ENCODE results near the gene FARS2.
"Not testable (repeated sequence)": the region's sequence is repeated elsewhere in the genome, so short reads cannot be mapped to it uniquely, and the experiment has no call there.

The FARS2 gene

DNA sequence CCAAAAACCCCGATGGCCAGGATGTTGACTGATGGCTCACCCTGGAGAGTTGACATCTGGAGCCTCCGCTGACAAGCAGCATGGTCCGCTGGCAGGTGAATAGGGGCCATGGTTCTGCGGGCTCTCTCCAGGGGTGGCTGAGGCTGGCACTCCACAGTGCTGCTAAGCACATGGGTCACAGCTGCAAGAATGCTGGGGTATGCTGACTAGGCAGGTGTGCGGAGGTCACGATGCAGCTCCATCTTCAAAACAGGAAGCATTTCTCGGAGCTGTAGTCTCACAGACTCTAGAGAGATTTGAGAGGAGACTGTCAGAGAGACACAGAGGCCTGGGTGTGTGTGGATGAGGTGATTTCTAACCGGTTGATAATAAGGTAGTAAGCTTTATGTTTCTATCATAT is 403.9 kb downstream of the FARS2 start:
- peak in 1 of 2 donors; percentile 3 for DNase-seq (ENCODE audit: low read depth in 2 of 2)

- DNase-seq (ENCODE audit: low read depth in 2 of 2): no peak
Measured at GRCh38 chr6:5665667-5666066, 404.4 kb downstream of the FARS2 start.

- DNase-seq (ENCODE audit: low read depth in 2 of 2): no peak
Measured at GRCh38 chr6:5666695-5667094, 405.4 kb downstream of the FARS2 start.

DNA sequence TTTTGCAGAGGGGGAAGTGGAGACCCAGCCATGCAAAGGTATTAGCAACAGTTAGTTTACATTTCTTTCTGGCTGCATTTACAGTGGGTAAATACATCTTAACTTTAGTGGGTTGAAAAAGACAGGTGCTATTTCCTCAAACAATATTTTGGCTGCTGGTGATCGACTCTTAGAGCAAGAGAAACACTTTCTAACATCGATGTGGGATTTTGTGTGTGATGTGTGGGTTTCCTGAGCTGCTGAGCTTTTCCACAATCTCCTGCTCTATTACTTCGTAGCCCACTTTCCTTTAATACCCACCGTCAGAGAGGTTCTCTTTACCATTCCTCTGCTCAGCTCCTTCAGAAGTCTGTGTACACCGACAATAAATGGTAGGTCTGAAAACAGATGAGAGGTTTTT is 406.4 kb downstream of the FARS2 start:
- no peak for DNase-seq (ENCODE audit: low read depth in 2 of 2)

GRCh38 chr6:5670381-5670780 is 409.1 kb downstream of the FARS2 start:
- no peak for DNase-seq (ENCODE audit: low read depth in 2 of 2)

DNA sequence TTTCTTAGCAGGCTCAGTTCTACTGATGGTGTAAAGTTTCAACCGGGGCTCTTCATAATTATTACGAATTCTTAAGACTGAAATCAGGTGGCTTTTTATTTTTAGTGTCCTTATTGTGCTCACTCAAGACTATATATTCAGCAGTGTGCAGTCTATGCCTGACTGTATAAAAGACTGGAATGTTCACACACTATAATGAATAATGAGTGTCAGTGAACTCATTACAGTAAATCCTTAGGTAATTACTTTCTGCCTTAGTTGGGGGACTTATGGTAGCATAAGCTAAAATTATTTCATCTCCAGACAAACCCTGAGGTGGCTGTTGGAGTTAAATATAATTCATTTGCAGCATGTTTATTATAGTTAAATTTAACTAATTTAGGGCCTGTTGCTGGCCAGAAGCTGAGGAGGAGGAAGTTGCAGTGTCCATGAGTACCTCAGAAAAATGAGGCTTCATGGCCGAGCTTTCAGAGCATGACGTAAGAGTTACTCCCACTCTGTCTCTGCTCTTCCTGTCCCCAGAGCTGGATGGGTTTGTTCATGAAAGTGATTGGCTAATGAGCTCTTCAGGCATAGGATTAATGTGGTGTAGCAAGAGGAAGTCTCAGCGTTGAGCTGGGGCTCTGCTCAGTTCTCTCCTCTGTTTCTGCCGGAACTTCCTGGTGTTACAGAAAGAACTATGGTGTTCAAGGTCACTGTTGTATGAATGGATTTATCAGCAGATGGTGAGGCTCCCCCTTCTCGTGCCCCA is 409.7 kb downstream of the FARS2 start:
- no peak for DNase-seq (ENCODE audit: low read depth in 2 of 2)

DNA sequence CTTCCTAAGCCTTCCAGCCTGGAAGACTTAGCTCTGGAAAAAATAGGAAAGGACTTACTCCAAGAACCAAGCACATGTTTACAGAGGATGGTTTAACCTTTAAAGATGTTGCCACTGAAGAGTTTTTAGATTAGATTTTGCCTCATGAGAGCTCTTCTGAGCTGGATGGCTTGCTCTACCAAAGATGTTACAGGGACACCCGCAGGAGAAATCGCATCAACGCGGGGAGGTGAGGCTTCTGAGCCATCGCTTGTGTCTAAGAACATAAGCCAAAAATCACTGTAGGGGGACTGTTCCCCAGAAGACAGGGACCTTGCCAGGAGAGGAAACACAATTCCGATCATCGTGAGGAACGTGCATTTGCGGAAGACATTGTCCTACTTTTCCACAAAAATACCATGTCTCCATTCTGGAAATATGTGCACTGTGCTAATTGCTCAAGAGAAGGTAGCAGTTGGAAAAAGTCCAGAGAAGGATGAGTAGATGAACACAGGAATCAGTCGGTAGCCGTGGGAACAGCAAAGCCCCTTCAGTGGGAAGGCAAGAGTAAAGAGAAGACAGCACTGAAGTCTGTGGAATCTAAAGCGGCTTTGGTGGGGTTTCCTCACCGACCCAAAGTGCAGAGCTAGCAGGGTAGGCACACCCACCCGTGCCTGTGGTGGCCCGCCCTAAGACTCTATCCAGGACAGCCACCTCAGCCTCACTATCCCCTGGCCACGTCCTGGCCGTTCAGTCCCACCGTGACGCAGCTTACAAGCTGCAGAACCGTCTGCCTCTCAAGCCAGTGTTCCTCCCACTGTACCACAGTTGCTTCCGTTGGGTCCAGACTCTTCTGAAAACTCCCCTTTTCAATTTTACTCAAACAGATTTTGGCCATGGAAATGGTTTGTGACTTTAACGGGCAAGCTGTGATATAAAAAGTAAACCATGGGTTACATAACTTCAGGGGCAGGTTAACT is 410.6 kb downstream of the FARS2 start:
- no peak for DNase-seq (ENCODE audit: low read depth in 2 of 2)

DNA sequence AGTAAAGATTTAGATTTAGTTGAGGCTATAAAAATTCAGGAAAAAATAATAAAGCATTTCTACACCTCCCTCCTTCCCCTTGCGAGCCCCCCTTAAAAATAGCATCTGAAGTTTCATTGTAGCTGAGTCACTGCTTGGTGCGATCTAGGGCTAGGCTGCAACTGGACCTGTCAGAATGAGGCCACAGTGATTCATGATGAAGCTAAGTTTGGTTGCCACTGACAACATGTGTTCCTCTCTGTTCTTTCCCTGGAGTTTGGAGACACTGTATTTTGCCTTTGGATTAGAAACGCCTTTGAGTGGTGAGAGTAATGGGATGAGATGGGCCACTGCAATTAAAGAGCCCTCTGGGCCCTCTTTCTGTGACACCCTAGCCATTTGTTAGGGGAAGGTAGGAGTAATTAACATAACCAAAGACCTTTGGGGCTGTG is 411.3 kb downstream of the FARS2 start:
- no peak for DNase-seq (ENCODE audit: low read depth in 2 of 2)

GRCh38 chr6:5673019-5673790 is 411.9 kb downstream of the FARS2 start:
- DNase-seq (ENCODE audit: low read depth in 2 of 2): no peak

GRCh38 chr6:5674141-5674540 is 412.8 kb downstream of the FARS2 start:
- DNase-seq (ENCODE audit: low read depth in 2 of 2): no peak

GRCh38 chr6:5674721-5675120 is 413.4 kb downstream of the FARS2 start:
- no peak for DNase-seq (ENCODE audit: low read depth in 2 of 2)

- DNase-seq (ENCODE audit: low read depth in 2 of 2): no peak
Measured at GRCh38 chr6:5676701-5677100, 415.4 kb downstream of the FARS2 start.

DNA sequence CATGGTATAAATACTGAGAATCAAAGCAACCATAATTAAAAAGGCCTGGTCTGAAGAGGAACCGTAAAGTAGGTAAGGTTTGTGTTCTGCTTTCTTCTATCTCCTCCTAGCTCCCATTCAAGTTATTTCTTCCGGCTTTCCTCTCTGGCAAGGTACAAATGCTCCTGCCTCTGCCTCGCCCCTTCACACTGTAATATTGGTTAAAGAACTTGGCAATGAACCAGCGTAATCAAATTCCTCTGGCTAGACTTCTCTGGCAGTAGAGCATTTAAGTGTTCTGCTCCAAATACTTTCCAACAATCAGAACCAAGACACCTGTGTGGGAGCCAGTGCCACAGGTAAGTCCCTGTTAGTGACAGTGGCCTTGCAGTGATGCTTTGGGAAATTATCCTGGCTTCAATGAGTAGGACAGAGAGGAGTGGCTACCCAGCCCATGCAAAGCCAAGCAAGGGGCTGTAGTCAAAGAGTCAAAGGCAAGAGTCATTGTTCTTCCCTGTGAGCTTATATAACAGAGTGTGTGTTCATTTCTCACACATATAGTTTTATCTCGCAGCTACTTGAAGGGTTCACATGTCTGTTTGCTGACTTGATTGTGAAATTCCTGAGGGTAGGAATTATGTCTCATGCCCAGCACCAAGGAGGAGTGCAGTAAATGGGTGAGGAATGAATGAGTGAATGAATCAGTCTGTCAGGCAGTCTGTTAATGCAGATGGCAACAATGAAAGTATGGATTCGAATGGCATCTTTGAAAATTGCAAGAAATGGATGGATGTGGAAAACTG is 416.1 kb downstream of the FARS2 start:
- DNase-seq (ENCODE audit: low read depth in 2 of 2): no peak

DNA sequence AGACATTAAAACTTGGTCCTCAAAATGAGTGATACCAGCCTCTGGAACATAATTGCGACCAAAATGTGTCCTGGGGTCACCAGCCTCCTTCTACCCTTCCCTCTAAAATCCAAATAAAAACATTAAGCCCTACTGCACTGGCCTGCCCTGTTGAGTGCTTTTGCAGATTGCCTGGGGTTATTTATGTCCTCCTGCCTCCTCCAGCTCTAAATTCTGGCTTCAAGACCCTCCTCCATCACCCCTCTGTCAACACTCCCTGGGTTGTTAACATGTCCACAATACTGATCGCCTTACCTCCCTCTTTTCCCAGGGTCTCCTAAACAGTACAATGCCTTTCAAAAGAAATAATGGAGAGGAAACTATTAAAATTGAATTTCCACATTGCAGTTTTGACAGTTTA is 418.0 kb downstream of the FARS2 start:
- DNase-seq (ENCODE audit: low read depth in 2 of 2): no peak

- DNase-seq (ENCODE audit: low read depth in 2 of 2): no peak
Measured at GRCh38 chr6:5679691-5680090, 418.4 kb downstream of the FARS2 start.

DNA sequence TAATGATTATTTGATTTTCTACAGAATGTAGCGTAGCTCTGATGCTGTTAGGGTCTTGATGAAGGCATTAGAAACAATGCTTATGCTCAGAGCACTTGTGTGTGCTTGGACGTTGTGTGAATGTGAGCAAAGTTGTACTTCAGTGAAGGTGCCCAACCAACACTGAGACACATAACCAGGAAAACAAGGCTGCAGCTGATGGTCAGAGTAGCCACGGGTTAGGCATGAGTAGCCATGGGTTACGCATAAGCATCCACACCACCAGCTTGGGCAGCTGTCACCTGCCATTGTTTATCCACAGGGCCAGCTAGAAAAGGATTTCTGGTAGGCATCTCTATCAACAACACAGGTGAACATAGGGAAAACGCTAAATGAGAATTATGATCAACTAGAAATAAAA is 418.8 kb downstream of the FARS2 start:
- DNase-seq (ENCODE audit: low read depth in 2 of 2): no peak

DNA sequence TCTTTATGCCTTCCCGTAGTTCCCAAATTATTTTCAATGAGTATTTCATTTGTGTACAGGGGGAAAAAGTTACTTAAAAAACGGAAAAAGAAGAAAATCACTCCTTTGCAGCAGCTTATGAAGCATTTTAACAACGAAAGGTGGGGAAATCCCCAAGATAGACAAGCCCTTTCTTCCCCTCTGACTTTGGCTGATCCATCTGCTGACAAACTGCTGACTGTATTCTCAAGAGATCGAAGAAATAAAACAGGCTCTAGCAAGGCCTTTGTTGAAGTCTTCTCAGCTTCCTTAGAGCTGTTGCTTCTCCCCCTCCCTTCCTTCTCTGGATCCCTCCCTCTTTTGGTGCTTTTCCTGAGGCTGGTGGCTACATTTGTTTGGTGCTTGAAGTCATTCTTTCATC is 420.2 kb downstream of the FARS2 start:
- no peak for DNase-seq (ENCODE audit: low read depth in 2 of 2)

DNA sequence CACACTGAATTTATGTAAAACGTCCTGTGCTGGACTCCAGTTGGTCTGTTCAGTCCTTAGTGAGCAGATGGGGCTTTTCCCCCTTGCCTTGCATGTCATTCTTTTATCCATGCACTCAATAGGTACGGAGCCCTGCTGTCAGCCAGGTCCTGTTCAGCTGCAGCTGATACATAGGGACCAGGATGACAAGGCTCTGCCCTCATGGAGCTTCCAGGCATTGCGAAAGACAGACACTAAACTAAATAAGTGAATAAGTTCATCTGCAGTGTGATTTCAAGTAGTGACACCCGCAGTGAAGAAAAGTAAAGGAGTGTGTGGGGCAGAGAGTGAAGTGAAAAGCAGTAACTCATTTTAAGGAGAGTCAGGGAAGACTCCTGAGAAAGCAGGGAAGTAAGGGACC is 421.2 kb downstream of the FARS2 start:
- DNase-seq (ENCODE audit: low read depth in 2 of 2): no peak

DNA sequence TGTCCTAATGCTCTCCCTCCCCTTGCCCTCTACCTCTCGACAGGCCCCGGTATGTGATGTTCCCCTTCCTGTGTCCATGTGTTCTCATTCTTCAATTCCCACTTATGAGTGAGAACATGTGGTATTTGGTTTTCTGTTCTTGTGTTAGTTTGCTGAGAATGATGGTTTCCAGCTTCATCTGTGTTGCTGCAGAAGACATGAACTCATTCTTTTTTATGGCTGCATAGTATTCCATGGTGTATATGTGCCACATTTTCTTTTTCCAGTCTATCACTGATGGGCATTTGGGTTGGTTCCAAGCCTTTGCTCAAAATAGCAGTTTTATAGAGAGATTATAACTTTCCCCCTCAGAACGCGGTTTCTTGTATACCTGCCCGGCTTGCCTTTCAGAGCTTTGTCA is 422.4 kb downstream of the FARS2 start:
- not testable (repeated sequence) for DNase-seq (ENCODE audit: low read depth in 2 of 2)

- no peak for DNase-seq (ENCODE audit: low read depth in 2 of 2)
Measured at GRCh38 chr6:5684320-5685053, 423.2 kb downstream of the FARS2 start.
